ENCODE measurements around the gene C2orf81.
"Not testable (repeated sequence)": the region's sequence is repeated elsewhere in the genome, so short reads cannot be mapped to it uniquely, and the experiment has no call there.

The C2orf81 gene

GRCh38 chr2:74442483-74443297 is 21.3 kb upstream of the C2orf81 start:
- DNase-seq (ENCODE audit: low spot score): not testable (repeated sequence)

DNA sequence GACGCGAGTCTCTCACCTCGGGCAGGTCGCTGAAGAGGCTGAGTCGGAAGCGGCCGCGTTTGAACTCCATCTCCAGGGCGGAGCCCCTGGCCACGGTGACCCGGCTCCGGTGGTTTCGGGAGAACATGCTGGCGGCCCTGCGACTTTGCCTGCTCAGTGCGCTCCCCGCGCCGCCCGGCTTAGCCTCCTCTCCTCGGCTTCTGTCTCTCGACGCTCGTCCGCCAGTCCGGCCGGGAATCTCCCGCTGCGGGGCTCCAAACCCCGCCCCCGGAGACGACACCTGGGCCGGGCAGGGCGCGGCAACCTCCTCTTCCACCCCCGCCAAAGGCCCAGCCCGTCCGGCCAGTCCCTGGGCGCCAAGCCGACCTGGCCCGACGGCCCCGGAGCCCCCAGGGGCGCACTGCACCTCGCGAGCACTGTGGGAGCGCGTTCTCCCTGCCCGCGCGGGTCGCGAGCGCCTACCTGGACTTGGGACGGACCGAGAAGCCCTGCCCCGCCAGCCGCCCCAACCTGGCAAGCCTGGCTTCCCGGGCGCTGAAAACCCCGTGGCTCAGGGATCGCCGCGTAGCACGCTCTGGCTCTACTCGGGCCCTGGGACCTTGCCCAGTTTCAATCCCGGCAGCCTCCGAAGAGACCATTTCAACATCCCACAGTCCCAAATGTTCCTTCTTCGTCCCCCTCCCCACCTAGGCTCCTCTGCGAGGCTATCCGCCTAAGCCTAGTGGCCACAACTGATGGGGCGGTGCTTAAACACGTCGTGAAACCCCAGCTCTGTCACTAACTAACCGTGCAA is 20.5 kb upstream of the C2orf81 start, which contains the start of gene RTKN:
RTKN (minus strand) TSS at position 248 of the 793 bp plus-strand sequence; CDS start at position 127, 121 bp downstream.
- no peak for DNase-seq (ENCODE audit: low spot score)

- DNase-seq (ENCODE audit: low spot score): no peak
Measured at GRCh38 chr2:74441170-74441689, 19.8 kb upstream of the C2orf81 start.

DNA sequence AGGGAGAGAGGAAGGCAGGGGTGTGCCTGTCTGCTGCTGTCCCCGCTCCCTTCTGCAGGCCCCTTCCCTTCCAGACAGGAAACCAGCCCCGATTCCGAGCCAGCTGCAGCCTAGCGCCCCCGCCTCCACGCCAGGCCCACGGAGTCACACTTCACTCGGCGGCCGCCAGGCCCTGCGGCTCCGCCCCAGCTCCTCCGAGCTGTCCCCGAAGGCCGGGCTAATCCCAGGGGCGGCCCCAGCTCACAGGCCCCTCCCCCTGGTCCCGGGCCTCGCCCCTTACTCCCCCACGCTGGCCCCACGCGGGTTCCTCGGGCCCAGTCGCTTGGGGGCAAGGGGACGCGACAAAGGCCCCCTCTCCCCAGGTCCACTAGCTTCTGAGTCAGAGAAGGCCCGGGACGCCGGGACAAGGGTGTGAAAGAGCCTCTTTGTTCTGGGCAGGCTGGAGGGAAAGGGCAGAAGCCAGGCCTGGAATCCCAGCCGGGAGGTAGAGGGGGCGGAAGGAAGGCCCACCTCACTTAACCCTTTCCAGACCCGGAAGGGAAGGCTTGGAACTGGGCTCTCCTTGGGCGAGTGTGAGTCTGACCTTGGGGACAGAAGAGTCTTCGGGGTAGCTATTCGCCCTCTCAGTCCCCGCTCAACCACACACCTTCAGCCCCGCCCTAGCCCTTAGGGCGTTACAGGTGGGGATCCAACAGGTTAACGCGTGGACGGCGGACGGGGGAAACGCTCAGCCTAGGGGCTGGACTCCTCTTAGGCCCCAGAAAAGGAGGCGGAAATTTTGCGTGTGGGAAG is 19.2 kb upstream of the C2orf81 start:
- DNase-seq (ENCODE audit: low spot score): peak; percentile 74

DNA sequence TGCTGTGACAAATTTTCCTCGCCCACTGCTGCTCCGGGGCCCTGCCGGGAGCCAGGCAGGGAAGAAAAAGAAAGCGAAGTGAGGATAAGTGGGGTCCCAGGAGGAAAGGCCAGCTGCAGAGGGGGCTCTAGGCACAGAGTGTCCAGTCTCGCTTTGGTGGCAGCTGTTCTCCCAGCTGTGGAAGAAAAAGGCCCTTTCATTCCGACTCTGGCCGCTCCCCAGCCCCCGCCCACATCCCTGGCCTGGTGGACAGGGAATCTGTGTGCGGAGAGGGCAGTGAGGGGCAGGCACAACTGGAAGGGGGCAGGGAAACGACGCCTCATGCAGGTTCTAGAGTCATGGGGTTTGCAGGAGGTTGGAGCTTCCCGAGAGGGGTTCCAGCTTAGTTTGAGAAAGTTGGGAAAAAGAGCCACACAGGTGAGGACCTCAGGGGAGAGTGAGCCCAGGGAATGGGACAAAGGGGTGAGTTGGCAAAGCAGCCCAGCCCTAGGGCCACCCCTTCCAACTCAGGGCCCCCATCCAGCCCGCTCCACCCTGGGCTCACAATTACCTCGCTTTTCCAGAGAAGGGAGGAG is 18.5 kb upstream of the C2orf81 start:
- no peak for DNase-seq (ENCODE audit: low spot score)

- DNase-seq (ENCODE audit: low spot score): no peak
Measured at GRCh38 chr2:74439373-74439772, 18.0 kb upstream of the C2orf81 start.

DNA sequence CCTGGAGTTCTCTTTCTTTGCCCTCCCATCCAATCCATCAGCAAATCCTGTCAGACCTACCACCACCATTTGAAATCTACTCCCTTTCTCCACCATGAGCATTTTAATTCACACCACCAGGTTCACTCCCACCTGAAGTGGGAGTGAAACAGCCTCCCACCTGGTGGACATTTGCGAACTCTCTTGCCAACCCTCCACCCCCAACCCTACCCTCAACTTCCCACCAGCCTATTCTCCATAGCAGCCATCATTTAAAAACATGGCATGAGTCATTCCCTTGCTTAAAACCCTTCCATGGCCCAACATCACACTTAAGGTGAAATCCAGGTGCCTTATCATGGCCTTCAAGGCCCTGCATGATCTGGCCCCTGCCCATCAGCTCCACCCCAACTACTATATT is 16.8 kb upstream of the C2orf81 start:
- DNase-seq (ENCODE audit: low spot score): no peak

DNA sequence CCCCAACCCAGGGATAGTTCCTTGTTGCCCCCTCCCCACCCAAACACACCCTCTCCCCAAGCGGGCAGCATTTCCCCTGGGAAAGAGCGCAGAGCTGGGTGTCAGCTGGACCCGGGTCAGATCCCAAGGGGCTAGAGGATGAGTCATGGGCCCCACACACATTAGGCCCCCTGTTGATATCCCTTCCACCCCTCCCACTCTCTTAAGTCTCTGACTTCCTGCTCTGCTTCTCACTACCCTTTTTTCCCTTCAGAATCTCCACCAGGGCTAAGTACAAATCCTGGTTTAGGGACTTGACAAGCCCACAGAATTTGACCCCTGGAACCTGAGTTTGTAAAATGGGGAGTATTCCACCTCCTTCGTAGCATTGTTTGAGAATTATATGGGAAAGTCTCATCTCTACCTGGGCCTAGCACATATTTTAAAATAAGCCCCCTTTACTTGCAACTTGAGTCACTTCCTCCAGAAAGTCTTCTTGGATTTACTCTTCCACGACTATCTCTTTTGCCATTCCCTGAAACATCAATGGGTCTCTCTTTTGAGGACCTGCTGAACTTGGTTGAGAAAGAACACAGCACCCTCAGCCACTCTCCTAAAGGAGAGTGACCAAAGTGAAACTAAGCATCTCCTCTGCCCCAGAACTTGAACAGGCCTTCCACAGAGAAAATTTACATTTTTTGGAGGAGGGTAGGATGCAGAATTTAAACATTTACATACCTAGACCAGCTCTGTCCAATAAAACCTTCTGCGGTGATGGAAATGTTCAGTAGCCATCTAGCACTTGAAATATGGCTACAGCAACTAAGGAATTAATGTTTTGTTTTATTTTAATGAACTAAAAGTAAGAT is 15.7 kb upstream of the C2orf81 start:
- DNase-seq (ENCODE audit: low spot score): no peak

GRCh38 chr2:74436111-74436805 is 14.8 kb upstream of the C2orf81 start:
- DNase-seq (ENCODE audit: low spot score): no peak

GRCh38 chr2:74430502-74430901 is 9.1 kb upstream of the C2orf81 start:
- no peak for DNase-seq (ENCODE audit: low spot score)

- no peak for DNase-seq (ENCODE audit: low spot score)
Measured at GRCh38 chr2:74429487-74430451, 8.3 kb upstream of the C2orf81 start.

- no peak for DNase-seq (ENCODE audit: low spot score)
Measured at GRCh38 chr2:74428675-74429074, 7.3 kb upstream of the C2orf81 start.

DNA sequence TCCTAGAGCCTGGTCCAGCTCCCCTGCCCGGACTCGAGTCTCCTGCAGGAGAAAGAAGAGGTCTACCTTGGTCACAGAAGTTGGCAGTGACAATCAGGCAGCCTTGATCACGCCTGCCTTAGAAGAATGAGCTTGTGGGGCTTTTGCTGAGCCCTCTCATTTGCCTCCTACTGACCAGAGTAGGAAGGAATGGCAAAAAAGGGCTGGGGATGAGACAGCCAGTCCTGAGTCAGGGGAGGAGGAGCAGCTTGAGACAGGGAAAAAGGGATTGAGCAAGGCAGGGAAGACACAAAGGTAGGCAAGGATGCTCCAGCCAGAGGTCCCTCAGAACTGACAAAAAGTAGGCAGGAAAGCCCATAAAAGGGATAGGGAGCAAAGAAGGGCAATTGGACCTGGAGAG is 6.1 kb upstream of the C2orf81 start:
- no peak for DNase-seq (ENCODE audit: low spot score)

- no peak for DNase-seq (ENCODE audit: low spot score)
Measured at GRCh38 chr2:74426181-74426758, 4.9 kb upstream of the C2orf81 start.

DNA sequence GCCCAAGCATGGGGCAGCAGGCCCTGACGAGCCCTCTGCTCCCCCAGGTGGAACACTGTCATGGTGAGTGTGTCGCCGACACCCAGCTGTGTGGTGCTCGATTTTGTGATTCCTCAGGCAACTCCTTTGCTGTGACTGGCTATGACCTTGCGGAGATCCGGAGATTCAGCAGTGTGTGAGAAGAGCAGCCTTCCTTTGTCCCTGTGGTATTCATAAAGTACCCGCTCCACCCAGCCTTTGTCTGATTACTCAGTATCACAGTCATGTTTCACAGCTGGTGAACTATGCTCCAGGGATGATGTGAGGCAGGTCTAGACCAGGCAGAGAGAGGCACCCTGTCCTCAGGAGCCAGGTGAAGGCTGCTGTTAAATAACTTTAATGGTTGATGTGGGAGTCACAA is 4.1 kb upstream of the C2orf81 start:
- no peak for DNase-seq (ENCODE audit: low spot score)

DNA sequence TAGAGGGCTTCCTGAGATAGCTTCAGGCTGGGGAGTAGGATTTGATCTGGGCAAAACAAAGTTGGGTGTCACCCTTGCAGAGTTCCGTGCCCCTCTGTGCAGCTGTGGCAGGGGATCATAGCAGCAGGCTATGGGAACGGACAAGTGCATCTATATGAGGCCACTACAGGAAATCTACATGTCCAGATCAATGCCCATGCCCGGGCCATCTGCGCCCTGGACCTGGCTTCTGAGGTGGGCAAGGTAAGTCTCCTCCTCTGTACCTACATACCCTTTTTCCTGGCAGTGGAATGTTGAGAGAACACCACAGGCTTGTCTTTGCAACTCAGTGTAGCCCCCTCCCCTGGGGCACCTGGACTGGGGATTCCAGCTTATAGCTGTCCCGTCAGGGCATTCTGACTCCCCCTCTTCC is 3.6 kb upstream of the C2orf81 start:
- no peak for DNase-seq (ENCODE audit: low spot score)

DNA sequence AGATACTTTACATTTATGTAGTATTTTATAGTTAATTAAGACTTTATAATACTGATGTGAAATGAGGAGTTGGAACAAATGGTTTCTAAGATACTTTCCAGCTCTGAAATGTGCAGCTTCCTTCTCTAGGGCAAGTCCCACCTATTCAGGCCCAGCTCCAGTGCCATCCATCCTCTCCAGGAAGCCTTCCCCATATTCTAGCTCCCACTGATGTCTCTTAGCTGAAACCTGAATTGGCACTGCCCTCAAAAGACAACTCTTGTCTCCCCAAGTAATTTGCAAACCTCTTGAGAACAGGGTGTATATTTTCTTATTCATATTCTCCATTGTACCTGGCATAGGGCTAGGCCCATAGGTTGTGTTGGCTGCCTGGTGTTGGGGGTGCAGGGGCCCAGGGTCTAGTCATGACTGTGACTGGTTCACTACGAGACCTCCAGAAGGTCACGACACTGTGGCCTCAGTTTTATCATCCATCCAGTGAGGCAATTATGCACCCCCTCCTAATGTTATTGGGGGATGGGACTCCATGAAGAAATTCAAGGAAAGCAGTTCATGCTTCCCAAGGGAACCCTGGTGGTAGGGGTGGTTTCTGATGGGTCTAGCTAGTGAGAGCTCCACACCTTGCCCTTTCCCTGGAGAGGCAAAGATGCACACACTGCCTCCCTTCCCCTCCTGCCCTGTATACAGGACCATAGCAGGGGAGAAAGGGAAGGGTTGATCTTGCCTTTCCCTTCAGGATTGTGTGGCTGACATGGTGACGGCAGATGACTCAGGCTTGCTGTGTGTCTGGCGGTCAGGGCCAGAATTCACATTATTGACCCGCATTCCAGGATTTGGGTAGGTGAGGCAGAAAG is 2.9 kb upstream of the C2orf81 start:
- no peak for DNase-seq (ENCODE audit: low spot score)
